Measurements from ENCODE around the gene NAV2. TPM values are rescaled to one million over a fixed set of nuclear protein-coding genes. Genes with fewer than 3 reads are reported as not detected.

The NAV2 gene
- total RNA-seq, 1 donor from 2014 or later: 10.3 TPM

- Mint-ChIP-seq H3K27ac (no peak overlapping the region), H3K27me3 (peaks cover 10% of the 10 kb centered on the region), H3K9me3 (no peaks in the 10 kb centered on the region), H3K4me1 (no peaks in the 10 kb centered on the region), H3K4me3 (no peak overlapping the region), H3K36me3 (ENCODE audit: low read depth) (no peaks in the 10 kb centered on the region)
- ATAC-seq (ENCODE audit: low read depth) (no peak), DNase-seq (no peak)
- ChIA-PET CTCF (no interaction called here), POLR2A (no interaction called here)
- no peak for TF ChIP-seq CTCF (IDR thresholded peaks at IDR 0.05)
- intact Hi-C loops (cut with micrococcal nuclease): no loop called here
Measured at GRCh38 chr11:19848219-19848618, 135.6 kb downstream of the NAV2 start.

GRCh38 chr11:19849107-19849789 lies 136.6 kb downstream of the NAV2 start:
- DNase-seq: no peak
- Mint-ChIP-seq H3K36me3 (ENCODE audit: low read depth) (no peaks in the 10 kb centered on the region), H3K27me3 (peaks cover 10% of the 10 kb centered on the region), H3K4me1 (no peaks in the 10 kb centered on the region), H3K9me3 (no peaks in the 10 kb centered on the region), H3K4me3 (no peak overlapping the region), H3K27ac (no peak overlapping the region)
- ChIA-PET POLR2A (no interaction called here), CTCF (no interaction called here)
- TF ChIP-seq CTCF (IDR thresholded peaks at IDR 0.05): no peak
- no peak for ATAC-seq (ENCODE audit: low read depth)
- intact Hi-C loops (cut with micrococcal nuclease): no loop called here

- no peak for TF ChIP-seq CTCF (IDR thresholded peaks at IDR 0.05)
- H3K9me3 Mint-ChIP-seq: no peaks in the 10 kb centered on the region
- ChIA-PET POLR2A (no interaction called here), CTCF (no interaction called here)
- H3K4me3 Mint-ChIP-seq: no peak overlapping the region
- H3K36me3 Mint-ChIP-seq (ENCODE audit: low read depth): no peaks in the 10 kb centered on the region
- peaks cover 6% of the 10 kb centered on the region for H3K27me3 Mint-ChIP-seq
- intact Hi-C loops (cut with micrococcal nuclease): no loop called here
- no peak for ATAC-seq (ENCODE audit: low read depth)
- H3K27ac Mint-ChIP-seq: no peak overlapping the region
- no peak for DNase-seq
- H3K4me1 Mint-ChIP-seq: no peaks in the 10 kb centered on the region
Measured at GRCh38 chr11:19849947-19850593, 137.4 kb downstream of the NAV2 start.

- ATAC-seq (ENCODE audit: low read depth) (no peak), DNase-seq (no peak)
- Mint-ChIP-seq H3K27me3 (peaks cover 10% of the 10 kb centered on the region), H3K9me3 (no peaks in the 10 kb centered on the region), H3K27ac (no peak overlapping the region), H3K36me3 (ENCODE audit: low read depth) (no peaks in the 10 kb centered on the region), H3K4me1 (no peaks in the 10 kb centered on the region), H3K4me3 (no peak overlapping the region)
- intact Hi-C loops (cut with micrococcal nuclease): no loop called here
- ChIA-PET CTCF (no interaction called here), POLR2A (no interaction called here)
- TF ChIP-seq CTCF (IDR thresholded peaks at IDR 0.05): no peak
Measured at GRCh38 chr11:19852288-19852687, 139.7 kb downstream of the NAV2 start.

GRCh38 chr11:19853016-19853415 lies 140.4 kb downstream of the NAV2 start:
- H3K9me3 Mint-ChIP-seq: no peaks in the 10 kb centered on the region
- CTCF ChIA-PET: interaction anchor here (0.6 kb wide), 1 partner anchor 525 kb away, joined by 3 read pairs; no protein-coding TSS in a partner anchor
- H3K27me3 Mint-ChIP-seq: peaks cover 10% of the 10 kb centered on the region
- H3K4me3 Mint-ChIP-seq: no peak overlapping the region
- H3K27ac Mint-ChIP-seq: no peak overlapping the region
- H3K36me3 Mint-ChIP-seq (ENCODE audit: low read depth): no peaks in the 10 kb centered on the region
- no peaks in the 10 kb centered on the region for H3K4me1 Mint-ChIP-seq
- TF ChIP-seq CTCF (IDR thresholded peaks at IDR 0.05): no peak
- ATAC-seq (ENCODE audit: low read depth): no peak
- intact Hi-C loops (cut with micrococcal nuclease): no loop called here
- DNase-seq: no peak
- POLR2A ChIA-PET: no interaction called here

Data from activated B cell treated with CpG ODN at 0.5 μM for 24 hours (primary cell).